NAMALWA (cell line): ENCODE data around the gene POLR2J.
"Not testable (repeated sequence)": the region's sequence is repeated elsewhere in the genome, so short reads cannot be mapped to it uniquely, and the experiment has no call there.

Experiments
- DNase-seq: peaks from one replicate; pipeline ENCODE4 v3.0.0-alpha.2; 2015; ENCODE audit warnings: low spot score

The POLR2J gene

DNA sequence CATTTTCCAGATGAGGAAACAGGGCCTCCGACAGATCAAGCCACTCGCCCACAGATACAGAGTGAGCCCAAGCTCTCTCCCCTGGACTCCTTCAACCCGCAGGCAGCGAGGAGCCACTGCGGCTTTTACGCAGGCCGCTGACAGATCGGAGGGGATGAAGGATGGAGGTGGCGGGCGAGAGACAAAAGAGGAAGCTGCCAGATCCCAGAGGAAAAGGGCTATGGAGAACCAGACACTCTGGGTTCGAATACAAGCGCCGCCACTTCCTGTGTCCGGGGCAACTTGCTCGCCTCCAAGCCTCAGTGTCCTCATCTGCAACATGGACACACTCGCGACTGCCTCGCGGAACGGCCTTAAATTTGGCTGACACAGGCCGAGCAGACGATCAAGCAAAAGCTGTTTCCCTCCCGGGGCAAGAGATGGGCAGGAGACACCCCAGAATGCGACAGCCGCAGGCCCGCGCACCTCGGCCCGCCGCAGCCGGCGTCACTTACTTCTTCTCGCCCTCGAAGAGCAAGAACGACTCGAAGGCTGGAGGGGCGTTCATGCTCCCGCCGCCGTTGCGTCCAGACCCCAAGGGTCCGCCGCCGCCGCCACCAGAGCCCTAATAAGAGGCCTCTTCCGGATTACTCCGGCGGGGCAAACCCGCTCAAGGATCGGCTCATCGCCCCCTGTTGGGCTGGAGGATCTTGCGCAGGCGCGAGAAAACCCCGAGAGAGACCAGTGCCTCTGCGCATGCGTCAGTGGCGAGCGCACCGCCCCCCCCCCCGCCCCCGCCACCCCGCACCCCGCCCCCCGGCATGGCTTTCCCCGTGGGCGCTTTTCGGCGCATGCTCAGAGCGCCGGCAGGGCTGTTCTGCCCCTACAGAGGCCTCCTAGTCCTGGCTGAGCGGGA lies at the start of gene POLR2J:
Gene POLR2J (minus strand): TSS at position 609 of the 895 bp plus-strand sequence. CDS start 62 bp downstream, at position 547.
- DNase-seq: peak; percentile 83

DNA sequence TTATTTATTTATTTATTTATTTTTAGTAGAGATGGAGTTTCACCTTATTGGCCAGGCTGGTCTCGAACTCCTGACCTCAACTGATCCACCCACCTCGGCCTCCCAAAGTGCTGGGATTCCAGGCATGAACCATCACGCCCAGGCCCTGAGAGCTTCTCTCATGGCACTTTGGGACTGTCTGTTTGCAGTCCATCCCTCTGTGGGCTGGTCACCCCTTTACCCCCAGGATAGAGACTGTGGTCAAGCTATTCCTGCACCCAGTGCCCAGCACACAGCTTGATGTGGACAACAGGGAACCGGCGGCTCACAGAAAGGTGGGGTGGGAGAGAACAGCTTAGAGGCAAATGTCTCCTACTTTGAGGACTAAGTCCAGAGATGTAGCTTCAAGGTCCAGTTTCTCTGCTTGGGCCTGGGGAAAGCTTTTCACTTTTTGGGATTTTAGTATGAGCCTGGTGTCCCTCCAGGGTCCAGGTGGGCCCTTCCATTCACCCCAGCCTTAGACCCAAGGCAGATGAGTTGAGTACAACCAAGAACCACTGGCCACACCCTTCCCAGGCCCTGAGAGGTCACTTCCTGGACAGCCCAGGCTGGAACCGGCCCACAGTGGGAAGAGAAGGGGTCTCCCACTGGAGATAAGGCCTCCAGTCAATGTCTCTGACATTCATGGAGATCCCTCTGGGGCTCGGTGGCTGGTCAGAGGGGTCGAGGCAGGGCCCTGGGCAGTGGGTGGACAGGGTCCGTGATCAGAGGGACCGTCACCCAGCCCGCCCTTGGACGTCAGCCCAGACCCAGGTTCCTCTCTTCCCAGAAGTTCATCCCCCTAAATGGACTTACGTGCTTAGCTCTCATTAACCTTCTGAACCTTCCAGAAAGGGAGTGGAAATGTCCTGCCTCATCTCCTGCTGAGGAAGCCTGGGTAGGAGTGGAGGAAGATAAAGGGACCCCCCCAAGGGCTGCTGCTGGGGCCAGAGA lies 49.4 kb upstream of the POLR2J start:
- not testable (repeated sequence) for DNase-seq

DNA sequence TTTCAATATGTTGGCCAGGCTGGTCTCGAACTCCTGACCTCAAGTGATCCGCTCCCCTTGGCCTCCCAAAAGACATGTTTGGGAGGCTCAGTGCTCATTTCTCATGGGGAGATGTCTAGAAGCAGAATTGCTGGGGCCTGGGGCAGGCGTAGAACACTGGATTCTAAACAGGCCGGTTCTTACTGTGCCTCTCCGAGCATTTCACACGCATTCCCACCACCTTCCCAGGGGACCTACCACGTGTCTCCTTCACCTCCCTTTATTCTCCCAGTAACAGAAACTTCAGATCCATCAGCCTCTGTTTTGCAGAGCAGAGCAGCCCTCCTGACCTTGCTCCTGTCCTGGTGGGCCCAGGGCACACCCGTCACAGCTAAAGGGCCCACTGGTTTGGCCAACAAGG lies 48.5 kb upstream of the POLR2J start:
- not testable (repeated sequence) for DNase-seq

DNA sequence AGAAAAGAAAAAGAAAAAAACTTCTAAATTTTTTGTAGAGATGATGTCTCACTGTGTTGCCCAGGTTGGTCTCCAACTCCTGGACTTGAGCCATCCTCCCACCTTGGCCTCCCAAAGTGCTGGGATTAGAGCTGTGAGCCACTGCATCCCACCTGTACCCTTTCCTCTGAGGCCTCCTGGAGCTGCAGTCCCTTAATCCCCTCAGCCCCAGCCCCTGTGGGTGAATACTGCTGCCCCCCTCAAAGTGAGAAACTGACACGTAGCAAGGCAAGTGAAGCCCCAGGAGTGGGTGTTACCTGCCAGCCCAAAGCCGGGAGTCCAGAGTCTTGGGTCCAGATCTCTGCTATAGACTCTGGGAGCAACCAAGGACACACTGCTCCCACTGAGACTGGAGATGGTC lies 46.1 kb upstream of the POLR2J start:
- not testable (repeated sequence) for DNase-seq

DNA sequence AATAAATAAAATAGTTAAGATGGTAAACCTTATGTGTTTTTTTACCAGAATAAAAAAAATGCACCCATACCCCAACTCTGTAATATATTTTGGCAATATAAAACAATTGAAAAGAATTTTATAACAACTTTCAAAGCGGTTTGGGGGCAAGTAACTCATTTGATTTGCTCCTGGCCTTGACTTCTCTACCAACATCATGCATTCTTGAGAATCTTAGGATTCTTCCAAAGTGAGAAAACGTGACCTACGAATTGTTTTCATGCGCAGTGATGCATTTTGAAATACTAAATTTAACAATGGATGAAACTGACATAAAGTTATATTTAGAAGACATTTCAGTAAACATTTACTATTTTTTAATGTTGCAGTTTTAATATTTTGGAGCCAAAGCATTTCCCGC lies 42.1 kb upstream of the POLR2J start:
- DNase-seq: not testable (repeated sequence)

DNA sequence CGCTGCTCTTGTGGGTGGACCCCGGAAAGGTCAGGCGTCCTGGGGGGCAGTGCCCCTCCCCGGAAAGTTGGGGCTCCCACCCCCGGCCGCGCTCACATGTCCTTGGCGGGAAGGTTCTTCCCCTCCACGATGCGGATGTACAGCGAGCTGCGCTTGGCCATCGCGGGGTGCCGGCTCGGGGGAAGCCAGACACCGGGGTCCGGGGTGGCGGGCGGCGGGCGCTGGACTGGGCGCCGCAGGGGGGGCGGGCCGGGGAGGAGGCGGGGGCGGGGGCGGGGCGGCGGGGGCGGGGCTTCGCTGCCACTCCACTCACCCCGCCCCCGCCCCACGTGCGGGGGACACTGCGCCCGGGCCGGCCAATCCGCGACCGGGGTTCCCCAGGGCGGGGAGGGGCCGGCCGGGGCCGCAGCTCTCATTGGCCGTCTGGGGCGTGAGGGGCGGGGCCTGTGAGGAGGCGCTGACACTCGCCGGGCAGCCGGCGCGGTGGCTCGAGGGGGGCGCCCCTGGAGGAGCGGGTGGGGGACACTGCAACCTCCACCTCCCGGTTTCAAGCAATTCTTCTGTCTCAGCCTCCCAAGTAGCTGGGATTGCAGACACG lies 38.9 kb upstream of the POLR2J start, which contains the start of gene RASA4B:
Gene RASA4B (minus strand): TSS at position 228 of the 598 bp plus-strand sequence. CDS start 67 bp downstream, at position 161.
- peak; percentile 6 for DNase-seq

DNA sequence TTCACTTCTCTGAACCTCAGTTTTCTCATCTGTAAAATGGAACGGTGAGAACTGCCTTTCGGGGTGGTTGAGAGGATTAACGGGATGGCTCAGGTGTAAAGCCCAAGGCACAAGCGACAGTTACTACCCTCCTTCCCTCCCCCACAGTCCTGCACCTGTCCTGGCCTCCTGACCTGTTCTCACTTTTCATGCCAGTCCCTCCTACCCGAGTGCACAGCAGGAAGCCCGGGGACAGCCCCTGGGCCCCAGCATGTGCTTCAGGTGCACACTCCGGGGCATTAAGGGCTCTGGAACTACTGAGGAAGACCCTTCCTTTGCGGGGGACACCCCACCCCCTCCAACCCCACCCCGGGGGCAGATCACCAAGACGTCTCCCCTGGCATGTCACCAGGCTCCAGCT lies 38.2 kb upstream of the POLR2J start:
- not testable (repeated sequence) for DNase-seq

DNA sequence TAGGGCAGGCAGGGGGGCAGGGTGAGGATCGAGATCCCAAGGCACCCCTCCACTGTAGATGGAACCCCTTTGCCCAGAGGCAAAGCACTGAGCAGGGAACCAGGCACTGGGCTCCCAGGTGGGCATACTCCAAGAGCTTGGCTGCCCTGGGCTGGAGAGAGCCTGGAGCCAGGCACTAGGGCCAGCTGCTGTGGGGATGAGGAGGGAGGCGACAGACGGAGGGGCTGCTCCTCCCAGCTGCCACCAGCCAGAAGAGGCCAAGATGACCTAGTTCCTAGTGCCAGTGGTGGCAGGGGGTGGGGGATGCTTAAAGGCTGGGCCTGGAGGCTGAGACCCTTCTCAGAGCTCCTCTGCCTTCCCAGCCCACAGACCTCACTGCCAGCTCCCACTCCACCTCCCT lies 37.2 kb upstream of the POLR2J start:
- DNase-seq: not testable (repeated sequence)

DNA sequence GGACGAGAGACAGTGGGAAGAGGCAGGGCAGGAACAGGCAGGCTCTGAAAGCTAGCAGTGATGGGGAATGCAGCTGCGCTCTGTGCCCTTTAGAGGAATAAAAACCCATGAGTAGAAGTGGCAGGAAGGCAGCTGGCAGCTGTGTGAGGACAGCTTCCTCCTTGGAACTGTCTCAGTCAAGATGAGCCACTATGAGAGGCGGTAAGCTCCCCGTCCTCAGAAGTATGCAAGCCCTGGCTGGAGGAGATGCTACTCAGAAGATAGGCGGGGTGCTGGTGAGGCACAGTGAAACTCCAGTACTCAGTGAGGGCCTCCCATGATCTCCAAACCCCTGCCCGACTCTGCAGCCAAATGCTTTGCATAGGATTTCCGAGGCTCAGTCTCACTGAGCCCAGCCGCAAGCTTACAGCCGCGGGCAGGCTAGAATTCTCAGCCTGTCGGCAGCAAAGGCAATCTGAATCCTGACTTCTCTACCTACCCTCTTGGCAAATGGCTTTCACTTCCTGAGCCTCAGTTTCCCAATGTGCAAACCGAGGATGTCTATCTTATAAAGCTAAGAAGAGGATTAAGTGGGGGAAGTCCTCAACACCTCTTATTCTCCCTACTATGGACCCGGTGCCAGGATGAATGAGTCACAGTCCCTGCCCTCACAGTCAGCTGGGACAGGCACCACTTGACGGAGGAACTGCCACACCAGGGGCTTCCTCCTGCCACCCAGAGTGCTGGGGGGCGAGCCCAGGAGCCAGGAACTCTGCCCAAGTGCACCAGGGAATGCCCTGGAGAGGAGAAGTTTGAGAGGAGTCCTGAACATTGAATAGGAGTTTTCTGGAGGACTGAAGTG lies 36.4 kb upstream of the POLR2J start:
- DNase-seq: not testable (repeated sequence)

DNA sequence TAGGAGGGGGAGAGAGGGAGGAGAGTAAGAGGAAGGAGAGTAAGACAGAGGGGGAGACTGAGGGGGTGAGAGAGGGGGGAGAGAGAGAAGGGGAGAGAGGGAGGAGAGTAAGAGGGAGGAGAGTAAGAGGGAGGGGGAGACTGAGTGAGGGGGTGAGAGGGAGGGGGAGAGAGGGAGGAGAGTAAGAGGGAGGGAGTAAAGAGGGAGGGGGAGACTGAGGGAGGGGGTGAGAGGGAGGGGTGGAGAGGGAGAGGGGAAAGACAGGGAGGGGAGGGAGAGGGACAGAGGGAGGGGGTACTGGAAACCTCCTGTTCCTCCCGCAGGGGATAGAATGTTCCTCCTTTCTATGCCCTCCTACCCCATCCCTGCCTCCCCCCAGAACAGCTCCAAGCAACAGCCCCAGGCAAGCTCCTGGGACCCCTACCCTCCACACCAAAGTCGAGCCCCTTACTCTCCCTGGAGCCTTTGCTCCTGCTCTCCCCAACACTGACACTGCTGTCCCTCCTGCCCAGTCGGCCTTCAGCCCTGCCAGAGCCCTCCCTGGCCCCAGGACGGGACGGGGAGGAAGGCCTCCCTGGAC lies 34.0 kb upstream of the POLR2J start:
- DNase-seq: peak; percentile 56

DNA sequence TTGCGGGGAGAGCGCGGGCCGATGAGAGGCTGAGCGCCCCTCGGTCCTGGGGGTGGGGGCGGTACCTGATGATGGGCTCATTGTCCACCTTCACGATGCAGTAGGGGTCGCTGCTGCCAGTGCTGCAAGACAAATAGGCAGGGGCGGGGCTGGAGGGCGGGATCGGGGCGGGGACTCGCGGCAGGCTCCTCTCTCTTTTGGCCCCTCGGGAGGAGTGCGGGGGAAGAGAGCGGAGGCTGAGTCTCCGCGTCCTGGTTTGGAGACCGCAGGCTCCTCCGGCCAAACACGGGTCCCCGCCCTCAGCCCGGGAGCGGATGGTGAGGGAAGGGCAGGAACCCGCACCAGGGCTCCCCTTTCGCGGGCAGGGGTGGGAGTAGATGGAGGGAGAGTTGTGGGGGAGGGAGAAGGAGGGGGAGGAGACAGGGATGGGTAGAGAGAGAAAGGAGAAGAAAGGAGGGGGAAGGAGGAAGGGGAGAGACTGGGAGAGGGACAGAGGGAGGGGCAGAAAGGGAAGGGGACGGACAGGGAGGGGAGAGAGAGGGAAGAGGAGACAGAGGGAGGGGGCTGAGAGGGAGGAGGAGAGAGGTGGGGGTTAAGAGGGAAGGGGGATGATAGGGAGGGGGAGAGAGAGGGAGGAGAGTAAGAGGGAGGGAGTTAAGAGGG lies 33.3 kb upstream of the POLR2J start:
- not testable (repeated sequence) for DNase-seq

DNA sequence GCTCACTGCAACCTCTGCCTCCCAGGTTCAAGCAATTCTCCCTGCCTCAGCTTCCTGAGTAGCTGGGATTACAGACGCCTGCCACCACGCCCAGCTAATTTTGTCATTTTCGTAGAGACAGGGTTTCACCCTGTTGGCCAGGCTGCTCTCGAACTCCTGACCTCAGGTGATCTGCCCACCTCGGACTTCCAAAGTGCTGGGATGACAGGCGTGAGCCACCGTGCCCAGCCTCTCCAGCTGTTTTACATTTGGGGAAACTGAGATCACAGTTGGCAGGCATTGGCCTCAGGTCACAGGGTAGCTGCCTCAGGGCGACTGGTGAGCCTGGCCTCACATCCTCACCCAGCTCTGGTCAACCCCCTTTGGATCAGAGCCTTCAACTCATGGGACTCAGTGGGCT lies 31.9 kb upstream of the POLR2J start:
- DNase-seq: not testable (repeated sequence)

DNA sequence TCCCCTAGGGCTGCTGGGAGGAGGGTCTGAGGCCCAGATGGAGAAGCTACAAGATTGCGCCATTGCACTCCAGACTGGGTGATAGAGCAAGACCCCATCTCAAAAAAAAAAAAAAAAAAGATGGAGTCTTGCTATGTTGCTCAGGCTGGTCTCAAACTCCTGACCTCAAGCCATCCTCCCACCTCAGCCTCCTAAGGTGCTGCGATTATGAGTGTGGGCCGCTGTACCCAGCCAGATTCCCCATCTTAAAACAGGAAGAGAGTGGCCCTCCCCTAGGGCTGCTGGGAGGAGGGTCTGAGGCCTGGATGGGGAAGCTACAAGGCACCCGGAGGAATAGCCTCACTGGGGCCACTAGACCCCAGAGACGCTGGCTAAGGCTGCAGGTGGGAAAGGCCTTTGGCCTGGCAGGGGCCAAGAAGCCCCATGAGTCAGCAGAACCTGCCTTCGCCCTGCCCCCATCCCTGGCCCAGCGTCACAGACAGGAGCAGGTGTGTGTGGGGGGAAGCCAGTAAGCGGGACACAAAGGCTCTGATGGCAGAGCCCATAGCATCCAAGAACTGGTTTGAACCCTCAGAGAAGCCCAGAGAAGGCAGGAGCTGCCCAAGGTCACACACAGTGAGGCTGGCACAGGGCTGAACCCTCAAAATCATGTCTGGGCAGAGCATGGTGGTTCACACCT lies 28.8 kb upstream of the POLR2J start:
- DNase-seq: not testable (repeated sequence)

DNA sequence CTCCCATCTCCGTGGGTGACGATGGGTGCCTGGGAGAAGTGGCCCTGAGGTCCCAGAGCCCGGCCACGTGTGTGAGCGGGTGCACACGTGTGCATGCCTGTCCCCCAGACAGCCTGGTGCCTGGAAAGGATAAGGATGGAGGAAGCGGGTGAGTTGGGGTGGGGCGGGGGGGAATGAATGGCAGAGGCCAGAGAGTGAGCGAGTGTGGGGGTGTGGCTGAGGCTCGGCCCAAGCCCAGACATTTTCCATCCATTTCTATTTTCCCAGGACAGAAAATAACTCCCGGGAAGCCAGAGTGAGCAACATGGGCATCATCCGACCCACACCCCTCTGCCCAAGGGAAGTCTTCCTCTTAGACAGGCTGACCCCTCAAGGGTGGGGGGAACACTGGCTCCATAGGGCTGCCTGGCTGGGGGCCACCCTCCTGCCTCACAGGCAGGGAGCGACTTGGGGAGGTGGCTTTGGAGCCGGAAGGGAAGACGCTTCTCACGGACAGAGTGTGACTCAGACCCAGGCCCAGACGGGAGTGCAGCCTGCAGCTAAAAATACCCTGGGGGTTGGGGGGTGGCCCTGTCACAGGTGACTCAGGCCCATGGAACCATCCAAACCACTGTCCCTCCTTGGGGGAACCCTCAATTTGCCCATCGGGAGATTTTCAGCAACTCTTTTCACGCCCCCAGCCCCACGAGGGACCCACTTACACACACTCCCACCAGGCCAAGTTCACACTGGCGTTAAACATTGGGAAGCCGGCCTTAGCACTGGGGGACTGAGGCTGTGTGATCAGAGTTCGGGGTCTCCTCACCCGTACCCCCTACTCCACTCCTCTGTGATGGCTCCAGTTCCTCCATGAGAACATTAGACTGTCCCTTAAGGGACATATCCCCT lies 26.8 kb upstream of the POLR2J start:
- not testable (repeated sequence) for DNase-seq

DNA sequence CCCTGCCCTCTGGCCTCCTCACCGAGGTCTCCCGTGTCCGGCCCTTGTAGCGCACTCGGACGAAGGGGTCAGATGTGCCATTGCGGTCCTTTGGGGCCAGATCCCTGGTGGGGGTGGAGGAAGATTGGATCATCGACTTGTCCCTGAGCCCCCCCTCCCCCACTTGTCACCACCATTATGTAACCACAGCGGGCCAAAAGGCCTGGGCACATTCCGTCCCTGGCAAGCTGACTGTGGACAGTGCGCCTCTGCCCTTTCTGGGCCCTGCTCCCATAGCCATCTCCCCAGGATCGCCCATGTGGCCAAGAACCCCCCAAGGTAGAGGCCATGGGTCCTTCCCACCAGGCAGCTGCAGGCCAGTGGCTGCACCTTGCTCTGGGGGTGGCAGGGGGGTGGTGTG lies 24.4 kb upstream of the POLR2J start:
- not testable (repeated sequence) for DNase-seq

DNA sequence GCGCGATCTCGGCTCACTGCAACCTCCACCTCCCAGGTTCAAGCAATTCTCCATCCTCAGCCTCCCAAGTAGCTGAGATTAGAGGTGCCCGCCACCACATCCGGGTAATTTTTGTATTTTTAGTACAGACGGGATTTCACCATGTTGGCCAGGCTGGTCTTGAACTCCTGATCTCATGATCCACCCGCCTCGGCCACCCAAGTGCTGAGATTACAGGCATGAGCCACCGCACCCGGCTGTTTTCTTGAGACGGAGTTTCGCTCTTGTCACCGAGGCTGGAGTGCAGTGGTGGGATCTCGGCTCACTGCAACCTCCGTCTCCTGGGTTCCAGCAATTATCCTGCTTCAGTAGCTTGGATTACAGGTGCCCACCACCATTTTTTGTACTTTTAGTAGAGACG lies 19.6 kb upstream of the POLR2J start:
- not testable (repeated sequence) for DNase-seq

DNA sequence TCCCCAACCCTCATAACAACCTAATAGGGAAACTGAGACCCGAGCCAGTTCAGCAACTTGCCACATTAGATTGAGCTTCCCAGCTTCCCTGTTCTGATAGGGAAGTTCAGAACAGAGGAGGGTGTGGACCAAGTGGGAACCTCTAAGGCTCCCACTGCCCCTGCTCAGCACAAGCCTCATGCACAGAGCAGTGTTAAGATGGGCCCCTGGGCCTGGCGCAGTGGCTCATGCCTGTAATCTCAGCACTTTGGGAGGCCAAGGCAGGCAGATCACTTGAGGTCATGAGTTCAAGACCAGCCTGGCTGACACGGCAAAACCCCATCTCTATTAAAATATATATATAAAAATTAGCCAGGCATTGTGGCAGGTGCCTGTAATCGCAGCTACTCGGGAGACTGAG lies 18.6 kb upstream of the POLR2J start:
- DNase-seq: not testable (repeated sequence)

DNA sequence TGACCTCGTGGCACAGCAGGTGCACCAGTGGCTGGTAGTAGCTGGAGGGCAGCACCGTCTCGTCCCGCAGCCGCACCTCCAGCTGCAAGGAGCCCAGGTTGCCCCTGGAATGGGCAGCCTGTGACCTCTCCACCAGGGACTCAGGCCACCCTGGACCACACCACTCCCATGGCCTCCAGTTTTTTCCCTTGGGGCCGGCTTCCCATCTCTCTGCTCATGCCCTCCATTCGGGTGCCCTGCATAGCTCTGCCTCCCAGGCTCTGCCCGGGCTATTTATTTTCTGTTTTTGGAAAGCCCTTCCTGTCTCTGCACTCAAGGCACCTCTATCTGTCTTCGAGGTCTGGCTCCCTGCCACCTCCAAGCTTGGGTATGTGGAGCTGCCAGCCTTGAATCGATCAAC lies 18.1 kb upstream of the POLR2J start:
- not testable (repeated sequence) for DNase-seq
